GM19043 (cell line): Measurements from ENCODE around the gene SLC5A1.

ENCODE experiments used
- ATAC-seq: cut with Tn5 transposase; IDR thresholded peaks from one replicate; pipeline ENCODE4 v1.9.1; 2021; ENCODE audit warnings: low read depth; ENCODE audit not compliant: unreplicated experiment

SLC5A1 gene

DNA sequence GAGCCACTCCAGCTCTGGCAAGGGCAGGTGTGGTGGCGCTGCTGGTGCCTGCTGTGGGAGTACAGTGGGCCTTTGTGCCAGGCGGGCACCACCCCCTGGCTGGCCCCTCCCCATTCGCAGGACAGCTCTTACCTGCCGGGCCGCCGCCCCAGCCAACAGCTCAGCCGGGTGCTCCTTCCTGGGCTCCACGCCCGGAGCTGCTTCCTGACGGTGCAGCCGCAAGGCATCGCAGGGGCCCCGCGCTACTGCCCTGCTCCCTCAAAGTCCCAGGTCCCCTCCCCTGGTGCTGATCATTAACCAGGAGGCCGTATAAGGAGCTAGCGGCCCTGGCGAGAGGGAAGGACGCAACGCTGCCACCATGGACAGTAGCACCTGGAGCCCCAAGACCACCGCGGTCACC lies at the start of gene SLC5A1:
TSS of gene SLC5A1 (plus strand) at position 338 of the 400 bp plus-strand sequence. CDS start at position 359, 21 bp downstream.
- no peak for ATAC-seq

DNA sequence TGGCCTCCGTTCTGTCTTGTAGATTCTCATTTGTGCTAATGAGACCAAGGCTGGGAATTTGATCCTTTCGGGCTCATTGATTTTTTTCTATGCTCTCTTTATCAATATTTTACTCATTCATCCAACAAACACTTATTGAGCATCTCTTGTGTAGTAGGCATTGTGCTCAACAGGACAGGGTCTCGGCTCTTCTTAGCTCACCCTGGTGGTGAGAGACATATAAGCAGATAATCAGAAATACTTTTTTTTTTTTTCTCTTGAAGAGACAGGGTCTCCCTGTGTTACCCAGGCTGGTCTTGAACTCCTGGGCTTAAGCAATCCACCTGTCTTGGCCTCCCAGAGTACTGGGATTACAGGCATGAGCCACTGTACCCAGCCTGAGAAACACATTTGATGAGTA lies 48.0 kb upstream of the SLC5A1 start:
- ATAC-seq, result no peak

GRCh38 chr22:31995807-31996206 lies 47.3 kb upstream of the SLC5A1 start:
- ATAC-seq, result no peak

DNA sequence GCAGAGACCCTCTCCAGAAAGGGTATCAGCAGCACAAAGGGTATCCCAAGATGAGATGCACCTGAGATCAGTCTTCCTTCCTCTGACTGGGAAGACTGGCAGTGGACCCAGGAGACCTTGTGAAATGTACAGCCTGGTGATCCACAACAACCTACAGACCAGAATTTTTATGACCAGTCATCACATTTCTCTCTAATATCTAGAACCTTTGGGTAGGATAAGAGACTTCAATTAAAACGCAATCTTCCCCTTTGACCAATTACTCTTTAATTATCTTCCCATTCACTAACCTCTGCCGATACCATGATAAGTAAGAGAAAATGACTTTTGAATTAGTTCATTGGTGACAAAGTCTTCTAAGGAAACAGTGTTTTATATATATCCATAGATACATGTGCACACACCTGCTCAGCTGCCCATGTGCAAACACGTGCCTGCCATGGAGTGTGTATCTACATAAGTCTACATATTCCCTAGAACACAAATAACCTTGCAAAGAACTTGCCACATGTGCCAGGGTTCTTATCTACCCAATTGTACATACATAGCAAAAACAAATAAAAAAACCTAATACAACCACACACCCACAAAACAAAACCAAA lies 44.2 kb upstream of the SLC5A1 start:
- no peak for ATAC-seq

DNA sequence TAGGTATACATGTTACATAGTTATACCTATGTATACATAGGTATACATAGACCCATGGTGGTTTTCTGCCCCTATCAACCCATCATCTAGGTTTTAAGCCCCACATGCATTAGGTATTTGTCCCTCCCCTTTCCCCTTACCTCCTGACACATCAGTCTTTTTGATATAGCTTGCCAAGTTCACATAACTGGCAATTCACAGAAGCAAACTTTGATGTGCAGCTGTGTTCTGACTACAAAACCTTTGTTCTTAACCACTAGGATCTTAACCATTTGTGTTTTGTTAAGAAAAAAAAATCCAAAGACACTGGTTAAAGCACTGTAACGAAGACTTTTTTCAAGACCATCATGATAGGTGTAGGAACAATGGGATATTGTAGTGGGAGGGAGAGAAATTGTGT lies 42.9 kb upstream of the SLC5A1 start:
- ATAC-seq, result no peak

GRCh38 chr22:32005453-32005852 lies 37.6 kb upstream of the SLC5A1 start:
- ATAC-seq, result no peak

DNA sequence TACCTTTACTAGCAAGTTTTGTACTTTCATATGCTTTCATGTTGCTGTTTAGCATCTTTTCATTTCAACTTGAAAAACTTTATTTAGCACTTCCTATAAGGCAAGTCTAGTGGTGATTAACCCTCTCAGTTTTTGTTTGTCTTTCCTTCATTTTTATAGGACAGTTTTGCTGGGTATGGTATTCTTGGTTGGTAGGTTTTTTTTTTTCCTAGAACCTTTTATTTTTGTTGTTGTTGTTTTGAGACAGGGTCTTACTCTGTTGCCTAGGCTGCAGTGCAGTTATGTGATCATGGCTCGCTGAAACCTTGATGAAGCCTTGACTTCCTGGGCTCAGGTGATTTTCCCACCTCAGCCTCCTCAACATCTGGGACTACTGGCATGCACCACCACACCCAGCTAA lies 29.9 kb upstream of the SLC5A1 start:
- no peak for ATAC-seq

DNA sequence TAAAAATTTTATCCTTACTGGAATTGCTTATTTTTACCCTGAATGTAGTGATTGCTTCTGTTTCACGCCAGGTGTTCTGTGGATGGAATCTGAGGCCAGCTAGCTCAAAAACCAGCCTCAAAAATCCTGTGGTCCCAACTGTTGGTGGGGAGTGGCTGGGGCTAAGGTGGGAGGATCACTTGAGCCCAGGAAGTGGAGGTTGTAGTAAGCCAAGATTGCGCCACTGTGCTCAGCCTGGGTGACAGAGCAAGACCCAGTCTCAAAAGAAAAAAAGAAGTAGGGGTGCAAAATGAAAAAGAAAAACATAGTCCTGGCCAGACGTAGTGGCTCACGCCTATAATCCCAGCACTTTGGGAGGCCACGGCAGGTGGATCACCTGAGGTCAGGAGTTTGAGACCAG lies 27.0 kb upstream of the SLC5A1 start:
- ATAC-seq, result no peak

DNA sequence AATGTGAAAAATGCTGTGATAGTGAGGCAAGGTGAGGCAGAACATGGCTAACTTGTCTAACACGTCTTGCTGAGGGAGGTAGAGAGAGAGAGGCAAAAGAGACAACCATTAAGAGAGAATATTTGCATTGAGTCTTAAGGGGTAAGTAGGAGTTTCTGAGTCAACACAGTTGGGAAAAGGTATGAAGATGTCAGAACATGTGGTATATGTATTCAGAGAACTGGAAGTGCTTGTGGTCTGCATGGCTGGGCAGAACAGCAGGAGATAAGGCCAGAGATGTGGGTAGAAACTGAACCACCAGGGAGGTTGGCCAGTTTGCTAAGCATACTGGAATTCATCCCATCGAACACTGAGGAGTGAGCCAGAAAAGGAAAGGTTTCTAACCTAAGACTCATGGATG lies 25.0 kb upstream of the SLC5A1 start:
- no peak for ATAC-seq

DNA sequence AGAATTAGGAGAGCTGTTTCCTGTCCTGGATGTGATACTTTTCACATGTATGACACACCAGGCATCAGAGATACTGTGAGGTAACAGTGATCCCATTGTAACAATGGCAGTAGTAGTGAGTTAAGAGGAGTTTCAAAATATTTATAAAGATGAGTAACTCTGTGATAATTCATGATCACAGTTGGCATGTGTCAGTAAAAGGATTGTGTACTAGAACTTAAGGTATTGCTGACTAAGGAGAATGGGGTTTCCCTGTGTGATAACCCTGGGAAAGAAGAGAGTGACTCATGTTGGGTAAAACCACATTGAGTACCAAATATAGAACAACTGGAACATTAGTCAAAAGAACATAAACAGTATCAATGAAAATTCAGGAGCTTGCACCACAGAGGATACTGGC lies 22.9 kb upstream of the SLC5A1 start:
- no peak for ATAC-seq

DNA sequence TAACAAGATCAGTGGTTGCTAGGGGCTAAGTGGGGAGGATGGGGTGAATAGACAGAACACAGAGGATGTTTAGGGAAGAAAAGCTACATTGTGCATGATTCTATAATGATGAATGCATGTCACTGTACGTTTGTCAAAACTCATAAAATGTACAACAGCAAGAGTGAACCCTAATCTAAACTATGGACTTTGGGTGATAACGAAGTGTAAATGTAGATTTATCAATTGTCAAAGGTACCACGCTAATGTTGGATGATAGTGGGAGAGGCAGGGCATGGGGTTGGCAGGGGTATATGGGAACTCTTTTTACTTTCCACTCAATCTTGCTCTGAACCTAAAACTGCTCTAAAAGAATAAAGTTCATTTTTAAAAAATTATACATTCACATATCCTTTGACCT lies 21.3 kb upstream of the SLC5A1 start:
- ATAC-seq, result no peak

GRCh38 chr22:32023251-32023827 lies 19.7 kb upstream of the SLC5A1 start:
- ATAC-seq, result no peak

GRCh38 chr22:32024796-32025195 lies 18.3 kb upstream of the SLC5A1 start:
- ATAC-seq, result no peak

GRCh38 chr22:32030518-32031247 lies 12.4 kb upstream of the SLC5A1 start:
- ATAC-seq, result no peak

DNA sequence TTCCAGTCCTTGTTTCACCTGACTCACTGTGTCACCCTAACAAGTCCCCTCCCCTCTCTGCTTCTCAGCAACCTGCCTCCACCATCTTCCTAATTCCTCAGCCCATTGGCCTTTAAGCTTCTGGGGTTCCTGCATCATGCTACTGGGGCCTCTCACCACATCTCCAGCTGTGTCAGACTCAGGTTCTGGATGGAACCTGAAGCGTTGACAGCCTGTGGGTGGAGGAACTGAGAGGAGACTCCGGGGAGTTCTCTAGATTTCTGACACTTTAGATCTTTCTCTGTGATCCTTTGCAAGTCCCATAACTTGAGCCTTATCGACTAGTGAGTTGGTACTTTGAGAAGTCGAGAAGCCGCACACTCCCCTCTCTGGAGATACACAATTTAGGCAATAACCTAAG lies 11.6 kb upstream of the SLC5A1 start:
- ATAC-seq, result no peak

DNA sequence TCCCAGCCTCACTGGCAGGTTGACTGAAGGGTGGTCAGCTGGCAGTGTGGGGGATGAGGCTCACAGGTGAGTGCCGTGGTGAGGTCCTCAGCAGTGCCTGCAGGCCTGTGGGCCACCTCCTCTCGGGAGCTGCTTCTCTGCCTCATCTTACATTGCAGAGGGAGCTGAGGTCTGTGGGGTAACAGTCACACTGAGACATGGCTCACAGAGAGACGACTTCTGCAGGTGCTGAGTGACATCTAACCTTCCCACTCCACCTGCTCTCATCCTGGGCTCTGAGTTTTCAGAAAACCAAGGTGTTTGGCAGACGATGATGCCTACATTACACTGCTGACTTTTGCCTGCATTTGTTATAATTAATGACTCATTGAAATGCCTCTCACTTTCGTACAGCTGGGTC lies 8.8 kb upstream of the SLC5A1 start:
- ATAC-seq, result no peak

DNA sequence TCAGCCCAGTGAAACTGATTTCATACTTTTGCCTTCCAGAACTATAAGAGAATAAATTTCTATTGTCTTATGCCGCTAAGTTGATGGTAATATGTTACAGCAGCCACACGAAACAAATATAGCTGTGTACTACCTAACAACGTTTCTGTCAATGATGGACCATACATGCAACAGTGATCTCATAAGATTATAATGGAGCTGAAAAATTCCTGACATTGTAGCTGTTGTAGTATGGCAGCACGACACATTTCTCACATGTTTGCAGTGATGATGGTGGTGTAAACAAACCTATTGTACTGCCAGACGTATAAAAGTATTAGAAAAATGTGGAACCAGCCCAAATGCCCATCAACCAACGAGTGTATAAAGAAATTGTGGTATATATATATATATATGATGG lies 5.8 kb upstream of the SLC5A1 start:
- no peak for ATAC-seq

DNA sequence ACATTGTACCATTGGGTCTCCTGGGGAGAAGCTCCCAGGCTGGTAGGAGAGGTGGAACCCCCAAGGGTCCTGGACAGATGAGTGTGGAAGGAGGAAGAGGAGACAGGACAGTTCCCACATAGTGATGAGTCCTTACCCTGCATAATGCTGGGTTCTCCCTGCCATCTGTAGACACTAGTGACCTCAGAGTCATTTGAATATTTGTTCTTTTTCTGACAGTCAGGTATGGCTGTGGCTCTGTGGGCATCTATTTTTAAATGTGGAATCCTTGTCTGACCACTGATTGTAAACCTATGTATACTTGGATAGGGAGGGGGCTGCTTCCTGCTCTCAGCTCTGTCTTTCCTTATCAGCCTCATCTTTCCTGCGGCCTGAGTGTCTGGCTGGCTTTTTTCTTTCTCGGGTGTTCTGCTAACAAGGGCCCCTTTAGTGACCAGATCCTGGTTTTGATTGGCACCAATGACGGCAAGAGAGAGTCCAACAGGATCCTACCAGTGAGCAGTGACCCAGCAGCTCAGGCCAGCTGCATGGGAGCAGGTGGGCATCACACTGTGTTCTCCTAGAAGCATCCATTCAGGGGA lies 2.6 kb upstream of the SLC5A1 start:
- no peak for ATAC-seq

DNA sequence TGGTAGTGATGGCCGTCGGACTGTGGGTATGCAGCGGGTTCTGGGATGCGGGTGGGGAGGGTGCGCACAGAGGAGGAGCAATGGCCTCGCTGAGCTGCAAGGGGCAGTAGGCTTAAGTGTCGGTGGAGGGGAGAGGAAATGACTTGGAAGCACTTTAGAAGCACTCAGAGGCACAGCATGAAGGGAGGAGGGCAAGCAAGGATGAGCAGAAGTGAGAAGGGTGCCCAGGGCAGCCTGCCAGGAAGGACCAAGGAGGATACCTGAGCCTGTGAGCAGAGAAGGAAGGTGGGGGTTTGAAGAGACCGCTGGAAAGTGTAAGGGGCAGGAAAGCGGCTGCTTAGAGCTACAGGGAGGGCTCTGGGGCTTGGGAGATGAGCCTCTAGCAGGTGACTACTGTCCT lies 330 bp downstream of the SLC5A1 start:
- no peak for ATAC-seq

- no peak for ATAC-seq
Observed at GRCh38 chr22:32044477-32044876, 1.4 kb downstream of the SLC5A1 start.

DNA sequence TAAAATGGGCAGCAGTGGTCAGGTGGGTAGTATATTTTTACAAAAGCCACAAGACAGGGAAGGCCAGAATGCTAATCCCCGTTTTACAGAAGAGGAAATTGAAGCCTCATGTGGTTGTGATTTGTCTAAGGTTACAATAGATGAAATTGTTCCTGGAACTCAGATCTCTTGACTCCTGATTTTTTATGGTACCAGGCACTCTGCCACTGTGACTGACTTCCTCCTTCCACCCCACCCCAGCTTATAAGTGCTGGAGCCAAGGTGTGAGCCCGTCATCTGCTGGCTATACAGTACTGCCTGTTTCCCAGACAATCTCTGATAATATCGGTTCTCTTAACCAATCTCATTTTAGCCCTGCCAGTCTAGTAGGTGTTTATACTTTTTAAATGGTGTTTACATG lies 1.9 kb downstream of the SLC5A1 start:
- no peak for ATAC-seq

GRCh38 chr22:32048069-32048468 lies 5.0 kb downstream of the SLC5A1 start:
- ATAC-seq, result no peak
